H1 (cell line): Measurements from ENCODE around the gene PAK6. TPM values are rescaled to one million over a fixed set of nuclear protein-coding genes. Genes with fewer than 3 reads are reported as not detected.
A peak's percentile ranks its signal among the peaks of the same experiment; 100 is the strongest.

Source experiments
- CTCF ChIA-PET: fragments of 300-600 bp; sonication (Branson Sonifier 250); formaldehyde crosslinking; loops from one replicate; lab custom pipeline; 2021; ENCODE audit not compliant: partially characterized antibody; lab: Charles Lee
- POLR2A ChIA-PET: fragments of 300-600 bp; sonication (Branson Sonifier 250); formaldehyde crosslinking; loops from one replicate; lab custom pipeline; 2021; ENCODE audit warnings: inconsistent platforms; ENCODE audit not compliant: partially characterized antibody; lab: Charles Lee
- DNase-seq, 2 experiments: peaks; one replicate each; pipeline versions ENCODE4 v3.0.0 to v3.0.0-alpha.2; 2010 to 2022; ENCODE audit warnings: low spot score in 2 of 2, low read depth in 1 of 2, mixed read lengths in 1 of 2
- FAIRE-seq: peaks from 2 replicates; lab custom pipeline; 2011; peaks lifted over from hg19 to GRCh38; lab: Jason Lieb, UNC
- H2AFZ ChIP-seq: 2 replicates; pipeline ENCODE4 v1.8.1; 2012; ENCODE audit warnings: low read length, inconsistent platforms
- H2AK5ac ChIP-seq: 2 replicates; pipeline ENCODE4 v1.6.1; 2013; ENCODE audit warnings: low read depth, low read length
- H2BK120ac ChIP-seq: replicated peaks from 2 replicates; pipeline ENCODE3; 2013; ENCODE audit warnings: low read depth, low read length, inconsistent platforms
- H2BK12ac ChIP-seq: 2 replicates; pipeline ENCODE4 v1.6.1; 2013; ENCODE audit warnings: low read depth, low read length
- H2BK15ac ChIP-seq: 2 replicates; pipeline ENCODE4 v1.6.1; 2013; ENCODE audit warnings: low read length
- H2BK20ac ChIP-seq: 2 replicates; pipeline ENCODE4 v1.6.1; 2013; ENCODE audit warnings: low read length
- H2BK5ac ChIP-seq: 2 replicates; pipeline ENCODE4 v1.6.1; 2013; ENCODE audit warnings: low read depth, low read length
- H3K14ac ChIP-seq: 2 replicates; pipeline ENCODE4 v1.6.1; 2013; ENCODE audit warnings: inconsistent platforms; ENCODE audit not compliant: insufficient read length
- H3K18ac ChIP-seq: 2 replicates; pipeline ENCODE4 v1.6.1; 2013; ENCODE audit warnings: low read length; ENCODE audit errors: extremely low read depth
- H3K23ac ChIP-seq: 2 replicates; pipeline ENCODE4 v1.6.1; 2013; ENCODE audit warnings: inconsistent platforms; ENCODE audit not compliant: insufficient read length
- H3K23me2 ChIP-seq: 2 replicates; pipeline ENCODE4 v1.6.1; 2013; ENCODE audit warnings: low read depth, low read length
- H3K27ac ChIP-seq: 2 replicates; pipeline ENCODE4 v1.6.1; 2011; ENCODE audit warnings: low read depth, low read length, inconsistent platforms
- H3K27me3 ChIP-seq, 4 experiments: replicated peaks in 1 of 4; 1 replicate in 1 of 4; 2 replicates in 3 of 4; pipeline versions ENCODE4 v1.6.1 to v1.8.1; 2011 to 2013; ENCODE audit warnings: low read length in 3 of 4, mild to moderate bottlenecking in 3 of 4, inconsistent platforms in 2 of 4, mixed read lengths in 2 of 4, moderate library complexity in 1 of 4; ENCODE audit not compliant: control insufficient read depth in 3 of 4, insufficient read depth in 3 of 4; ENCODE audit errors: extremely low read depth in 1 of 4
- H3K36me3 ChIP-seq, 4 experiments: 2 replicates each; pipeline versions ENCODE4 v1.6.1 to v1.8.1; 2011 to 2013; ENCODE audit warnings: mild to moderate bottlenecking in 4 of 4, low read length in 3 of 4, moderate library complexity in 2 of 4, control low read depth in 1 of 4, inconsistent platforms in 1 of 4; ENCODE audit not compliant: insufficient read depth in 4 of 4, control insufficient read depth in 2 of 4
- H3K4ac ChIP-seq: replicated peaks from 2 replicates; pipeline ENCODE3; 2013; ENCODE audit warnings: low read length, low read depth, mixed read lengths, inconsistent platforms; ENCODE audit not compliant: insufficient read length
- H3K4me1 ChIP-seq, 4 experiments: replicated peaks in 1 of 4; 1 replicate in 1 of 4; 2 replicates in 3 of 4; pipeline versions ENCODE4 v1.6.1 to v1.8.1; 2011 to 2013; ENCODE audit warnings: low read length in 3 of 4, inconsistent platforms in 2 of 4, mixed read lengths in 1 of 4; ENCODE audit not compliant: insufficient read depth in 4 of 4, control insufficient read depth in 3 of 4
- H3K4me2 ChIP-seq, 2 experiments: 2 replicates each; pipeline versions ENCODE4 v1.6.1 to v1.8.1; 2011 to 2013; ENCODE audit warnings: low read depth in 2 of 2, low read length in 2 of 2, control low read depth in 1 of 2, inconsistent platforms in 1 of 2, mild to moderate bottlenecking in 1 of 2; ENCODE audit not compliant: insufficient read depth in 1 of 2
- H3K4me3 ChIP-seq, 4 experiments: fragments of 200-600, 300-600 bp in 1 of 4; sonication (generic), shearing (Covaris generic), sonication (Bioruptor Twin) in 1 of 4; 2 replicates each; pipeline versions ENCODE4 v1.5.1 to v1.8.1; 2011 to 2016; ENCODE audit warnings: low read length in 4 of 4, low read depth in 3 of 4, control low read depth in 2 of 4, inconsistent platforms in 2 of 4, mild to moderate bottlenecking in 2 of 4, mixed read lengths in 1 of 4, moderate library complexity in 1 of 4; ENCODE audit not compliant: insufficient read depth in 2 of 4; ENCODE audit errors: extremely low read depth in 1 of 4
- H3K56ac ChIP-seq: replicated peaks from 2 replicates; pipeline ENCODE3; 2013; ENCODE audit warnings: low read depth, mild to moderate bottlenecking, mixed read lengths, low read length, inconsistent platforms; ENCODE audit not compliant: insufficient read length
- H3K79me1 ChIP-seq: 2 replicates; pipeline ENCODE4 v1.6.1; 2013; ENCODE audit warnings: low read depth, low read length, control low read depth
- H3K79me2 ChIP-seq, 2 experiments: 2 replicates each; pipeline versions ENCODE4 v1.6.1 to v1.8.1; 2012 to 2013; ENCODE audit warnings: low read length in 2 of 2, mild to moderate bottlenecking in 2 of 2, inconsistent platforms in 1 of 2; ENCODE audit not compliant: insufficient read depth in 2 of 2, control insufficient read depth in 1 of 2
- H3K9ac ChIP-seq, 4 experiments: replicated peaks in 1 of 4; 1 replicate in 1 of 4; 2 replicates in 3 of 4; pipeline versions ENCODE4 v1.6.1 to v1.8.1; 2011 to 2013; ENCODE audit warnings: low read depth in 3 of 4, low read length in 3 of 4, control low read depth in 2 of 4, mild to moderate bottlenecking in 2 of 4, moderate library complexity in 2 of 4, inconsistent platforms in 1 of 4; ENCODE audit errors: extremely low read depth in 1 of 4
- H3K9me3 ChIP-seq, 2 experiments: 2 replicates each; pipeline versions ENCODE4 v1.6.1 to v1.8.1; 2012 to 2013; ENCODE audit warnings: mild to moderate bottlenecking in 2 of 2, moderate library complexity in 2 of 2, control low read depth in 1 of 2, inconsistent platforms in 1 of 2, low read depth in 1 of 2, low read length in 1 of 2, mixed read lengths in 1 of 2; ENCODE audit not compliant: insufficient read depth in 2 of 2
- H4K20me1 ChIP-seq, 2 experiments: replicated peaks in 1 of 2; 2 replicates each; pipeline versions ENCODE3 to v1.8.1; 2011 to 2013; ENCODE audit warnings: inconsistent platforms in 2 of 2, low read length in 2 of 2, mild to moderate bottlenecking in 1 of 2; ENCODE audit not compliant: insufficient read depth in 2 of 2, control insufficient read depth in 1 of 2
- H4K5ac ChIP-seq: 2 replicates; pipeline ENCODE4 v1.6.1; 2013; ENCODE audit warnings: low read length, low read depth, mixed read lengths, inconsistent platforms; ENCODE audit not compliant: insufficient read length
- H4K8ac ChIP-seq: 2 replicates; pipeline ENCODE4 v1.8.0; 2013; ENCODE audit warnings: mild to moderate bottlenecking, moderate library complexity, low read length, inconsistent platforms; ENCODE audit not compliant: insufficient read depth; ENCODE audit errors: extremely low read depth
- H4K91ac ChIP-seq: replicated peaks from 2 replicates; pipeline ENCODE3; 2013; ENCODE audit warnings: low read length, mixed read lengths, inconsistent platforms; ENCODE audit not compliant: insufficient read length
- CBX5 ChIP-seq: fragments of 300-800, 300-1000 bp; sonication (generic); IDR thresholded peaks from 2 replicates; pipeline ENCODE4 v1.7.1; 2016; ENCODE audit warnings: antibody characterized with exemption, low read length, low read depth
- CBX8 ChIP-seq: fragments of 300-800, 300-1000 bp; sonication (generic); IDR thresholded peaks from 2 replicates; pipeline ENCODE4 v1.7.1; 2016; ENCODE audit warnings: low read depth, low read length, borderline replicate concordance
- EGR1 ChIP-seq: IDR thresholded peaks from 2 replicates; pipeline ENCODE4 v1.6.1; 2011; ENCODE audit warnings: low read depth, low read length, borderline replicate concordance
- FOSL1 ChIP-seq: IDR thresholded peaks from 2 replicates; pipeline ENCODE4 v1.6.1; 2011; ENCODE audit warnings: mild to moderate bottlenecking, low read depth, low read length, moderate library complexity; ENCODE audit not compliant: insufficient read depth
- HDAC6 ChIP-seq: IDR thresholded peaks from one replicate; pipeline ENCODE4 v1.7.1; 2012; ENCODE audit warnings: low read depth, mild to moderate bottlenecking, inconsistent platforms, low read length, moderate library complexity
- JUND ChIP-seq: IDR thresholded peaks from 2 replicates; pipeline ENCODE4 v1.6.1; 2011; ENCODE audit warnings: mild to moderate bottlenecking, improper control_type of control experiment, low read length
- POLR2AphosphoS5 ChIP-seq: IDR thresholded peaks from 2 replicates; pipeline ENCODE4 v1.6.1; 2011; ENCODE audit warnings: low read depth, low read length
- POU5F1 ChIP-seq: IDR thresholded peaks from 2 replicates; pipeline ENCODE4 v1.6.1; 2011; ENCODE audit warnings: low read depth, mild to moderate bottlenecking, low read length, moderate library complexity
- RAD21 ChIP-seq, 2 experiments: IDR thresholded peaks in 1 of 2; conservative IDR thresholded peaks in 1 of 2; 2 replicates each; pipeline ENCODE4 v1.6.1; 2011; ENCODE audit warnings: low read depth in 2 of 2, low read length in 2 of 2, improper control_type of control experiment in 1 of 2, inconsistent platforms in 1 of 2, mild to moderate bottlenecking in 1 of 2, moderate library complexity in 1 of 2
- RFX5 ChIP-seq: IDR thresholded peaks from 2 replicates; pipeline ENCODE4 v1.6.1; 2011; ENCODE audit warnings: low read depth, low read length, improper control_type of control experiment, borderline replicate concordance
- RXRA ChIP-seq: IDR thresholded peaks from 2 replicates; pipeline ENCODE4 v1.6.1; 2011; ENCODE audit warnings: low read depth, mild to moderate bottlenecking, low read length, moderate library complexity; ENCODE audit not compliant: insufficient read depth
- SP1 ChIP-seq: IDR thresholded peaks from 2 replicates; pipeline ENCODE4 v1.6.1; 2011; ENCODE audit warnings: low read depth, low read length
- TAF7 ChIP-seq: optimal IDR thresholded peaks from 2 replicates; pipeline ENCODE3; 2011; ENCODE audit warnings: low read depth, mild to moderate bottlenecking, inconsistent platforms, low read length, moderate library complexity, borderline replicate concordance
- WGBS, 2 experiments: shearing (Covaris generic) in 1 of 2; methylation state at CpG; one replicate each; pipeline versions ENCODE4 v1.1.6 to v1.1.7; 2013 to 2015; ENCODE audit warnings: low lambda C conversion rate in 2 of 2, mixed read lengths in 2 of 2, inconsistent platforms in 1 of 2, low coverage in 1 of 2, missing lambda C conversion rate in 1 of 2; ENCODE audit not compliant: insufficient replicate concordance in 2 of 2, insufficient coverage in 1 of 2, insufficient read length in 1 of 2; ENCODE audit errors: extremely low coverage in 1 of 2, missing lambda C conversion rate in 1 of 2; 5-methylcytosine and 5-hydroxymethylcytosine counted together
- polyA plus RNA-seq, 7 experiments: library from polyadenylated mRNA; depleted of rRNA in 3 of 7; stranded (reverse) in 5 of 7; unstranded in 2 of 7; fragments of >200 nt in 5 of 7; fragments of 200-250 nt in 2 of 7; gene quantifications; 1 replicate in 5 of 7; 2 replicates in 1 of 7; 4 replicates in 1 of 7; pipeline versions ENCODE4 v1.2.1 to v1.2.3, GENCODE V29; 2011 to 2013; ENCODE audit warnings: missing spikeins in 2 of 7, mixed read lengths in 2 of 7
- total RNA-seq: library from RNA; stranded (reverse); fragmentation: NEBNext Ultra II Directional; extraction: Animal tissue kit (Norgen Biotek cat#: 25700); gene quantifications from 2 replicates; pipeline ENCODE4 v1.2.1, GENCODE V29; 2021
- TF ChIP-seq, protein P1 (sequence below): IDR thresholded peaks from 2 replicates; pipeline ENCODE4 v1.6.1; 2012; ENCODE audit warnings: inconsistent platforms

PAK6 gene
- total and polyA plus RNA-seq, 2 of the 8 experiments (the other 6 are each of a cell fraction or from before 2014, with no cell fraction given), result 6.9 to 9.4 TPM

DNA sequence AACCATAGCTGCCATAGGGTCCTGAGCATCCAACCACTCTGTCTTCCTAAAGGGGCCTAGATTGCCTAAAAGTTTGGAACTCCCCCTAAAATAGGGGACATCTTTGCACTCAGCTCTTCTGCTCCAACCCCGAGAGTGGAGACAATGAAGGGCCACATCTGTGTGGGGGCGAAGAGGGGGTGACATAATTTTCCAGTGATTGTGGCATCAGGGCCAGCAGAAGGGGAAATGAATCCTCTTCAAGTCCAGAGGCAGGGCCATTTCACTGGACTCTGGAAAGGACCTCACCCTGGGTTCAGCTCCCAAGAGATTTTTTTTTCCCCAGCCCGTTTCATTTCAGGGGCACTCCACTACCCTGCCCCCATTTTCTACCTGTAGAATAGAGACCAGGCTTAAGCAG, 48.6 kb downstream of the PAK6 start:
- no peak overlapping the region for H3K18ac ChIP-seq
- no peak overlapping the region for H3K4me2 ChIP-seq
- DNase-seq, result no peak
- CTCF ChIA-PET, result interaction anchor here (0.8 to 16.2 kb wide), 6 partner anchors 12 to 85 kb away, joined by 3 to 518 read pairs (median 106); partner anchors contain the start of genes CCDC9B, INAFM2 and PLCB2
- no peak overlapping the region for H2BK12ac ChIP-seq
- H4K20me1 ChIP-seq, result peaks cover 0 to 1% of the 10 kb centered on the region in 2 experiments
- WGBS, 2 experiments, result 89% methylated on average over 3 of the region's 3 CpGs; no CpG with 5 or more reads in 1 of the 2 experiments
- H2AFZ ChIP-seq, result no peak overlapping the region
- H2BK120ac ChIP-seq, result no peak overlapping the region
- H2AK5ac ChIP-seq, result 0 out of 2 replicates have a peak overlapping the region, but pooled peaks have one; percentile 6
- H3K79me2 ChIP-seq, result no peaks in the 10 kb centered on the region
- no peak overlapping the region for H4K8ac ChIP-seq
- POLR2A ChIA-PET, result interaction anchor here (1.0 to 2.3 kb wide), 4 partner anchors 10 to 54 kb away, joined by 3 to 11 read pairs (median 6); partner anchors contain the start of gene PLCB2
- H3K56ac ChIP-seq, result no peak overlapping the region
- no peak overlapping the region for H4K5ac ChIP-seq
- H3K9me3 ChIP-seq, result no peaks in the 10 kb centered on the region
- H3K27ac ChIP-seq, result no peak overlapping the region
- no peak overlapping the region for H3K9ac ChIP-seq
- H3K23me2 ChIP-seq, result peaks cover 14% of the 10 kb centered on the region; the same call in 1 of the 2 replicates
- H3K4me1 ChIP-seq, result peaks cover 10 to 35% (median 27%) of the 10 kb centered on the region in 4 experiments
- H3K4ac ChIP-seq, result no peak overlapping the region
- peaks cover 0 to 4% (median 0%) of the 10 kb centered on the region in 4 experiments; a peak in 1 of 8 replicates for H3K36me3 ChIP-seq
- H4K91ac ChIP-seq, result no peak overlapping the region
- no peak overlapping the region for H3K4me3 ChIP-seq
- H2BK15ac ChIP-seq, result no peak overlapping the region
- no peak for FAIRE-seq
- peaks cover 34 to 67% (median 52%) of the 10 kb centered on the region in 4 experiments for H3K27me3 ChIP-seq
- no peaks in the 10 kb centered on the region; the same call in 1 of the 2 replicates for H3K79me1 ChIP-seq
- H3K14ac ChIP-seq, result no peak overlapping the region
- H3K23ac ChIP-seq, result no peak overlapping the region
- H2BK20ac ChIP-seq, result no peak overlapping the region
- H2BK5ac ChIP-seq, result no peak overlapping the region
- TF ChIP-seq JUND (no peak), SP1 (no peak), POLR2AphosphoS5 (no peak), EGR1 (no peak), CBX5 (no peak), RXRA (no peak), RFX5 (no peak), RAD21 (IDR thresholded peaks at IDR 0.05 in 1 of 2, conservative IDR thresholded peaks at IDR 0.05 in 1 of 2; ENCODE audit: low read depth in 2 of 2, low read length in 2 of 2) (no peak), TAF7 (no peak), HDAC6 (no peak), CBX8 (no peak), POU5F1 (no peak), FOSL1 (no peak)
- TF ChIP-seq, protein P1, sequence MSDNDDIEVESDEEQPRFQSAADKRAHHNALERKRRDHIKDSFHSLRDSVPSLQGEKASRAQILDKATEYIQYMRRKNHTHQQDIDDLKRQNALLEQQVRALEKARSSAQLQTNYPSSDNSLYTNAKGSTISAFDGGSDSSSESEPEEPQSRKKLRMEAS, result no peak
